ENCODE results near the gene PLVAP.

DNA sequence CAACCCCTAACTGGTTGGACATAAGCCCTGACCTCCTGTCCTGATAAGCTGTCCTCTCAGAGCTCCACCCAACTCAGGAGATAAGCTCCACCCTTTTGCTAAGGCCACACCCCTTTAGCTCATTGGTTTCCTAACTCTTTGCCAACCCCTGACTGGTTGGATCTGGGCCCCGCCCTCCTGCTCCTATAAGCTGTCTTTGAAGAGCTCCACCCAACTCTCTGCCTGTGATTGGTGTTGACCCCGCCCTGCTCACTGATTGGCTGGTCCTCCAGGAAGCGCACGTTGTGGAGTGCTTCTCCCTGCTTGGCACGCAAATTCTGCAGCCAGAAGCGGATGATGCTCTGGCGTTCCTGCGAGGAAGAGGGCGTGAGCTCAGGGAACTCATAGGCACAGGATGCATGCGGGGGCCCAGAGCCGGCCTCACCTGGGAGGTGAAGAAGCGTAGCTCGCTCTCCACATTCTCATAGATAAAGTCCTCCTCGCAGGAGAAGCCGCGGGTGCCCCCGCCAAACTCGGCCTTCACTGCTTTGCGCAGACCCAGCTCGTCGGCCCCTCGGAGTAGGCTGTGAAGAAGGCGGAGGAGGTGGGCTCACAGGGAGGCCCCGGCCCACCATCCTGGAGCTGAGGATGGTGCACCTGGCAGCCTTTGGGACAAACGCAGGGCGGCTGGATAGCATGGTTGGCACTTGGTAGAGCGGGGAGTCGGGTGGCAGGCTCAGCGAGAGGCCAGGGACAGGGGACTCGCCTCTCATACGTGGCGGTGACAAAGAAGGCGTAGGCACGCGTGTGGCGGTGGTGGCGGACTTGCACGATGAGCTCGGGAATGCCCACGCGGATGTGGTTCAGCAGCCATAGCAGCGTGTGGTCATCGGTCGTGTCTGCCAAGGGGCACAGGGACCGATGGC lies 44.2 kb downstream of the PLVAP start:
- TF ChIP-seq TAF1 (IDR thresholded peaks at IDR 0.05; ENCODE audit: borderline replicate concordance, insufficient read depth, low read length): no peak
- TF ChIP-seq POLR2AphosphoS5 (IDR thresholded peaks at IDR 0.05; ENCODE audit: low read depth, low read length): no peak
